Left lobe of liver (tissue), 2 donors: ENCODE measurements around the gene LAMC2. TPM values are rescaled to one million over a fixed set of nuclear protein-coding genes. Genes with fewer than 3 reads are reported as not detected.

ENCODE experiments used
- ATAC-seq: fragments of 200-7000 bp; cut with Tn5 transposase; one replicate; pipeline ENCODE4 v1.9.1; 2020; ENCODE audit warnings: mild to moderate bottlenecking, moderate library complexity
- DNase-seq: peaks from one replicate; pipeline ENCODE4 v3.0.0-alpha.2; 2020; ENCODE audit warnings: low spot score
- total RNA-seq: library from RNA; stranded (reverse); gene quantifications from one replicate; pipeline ENCODE4 v1.2.1, GENCODE V29; 2021
- donor health status: DM: no; HTN: no; CAD: no; lungs with moderate emphysema.
- donor health status: DM: no; HTN: yes; CAD: no.

Gene LAMC2
- total RNA-seq, 1 donor from 2014 or later: 0.30 TPM

DNA sequence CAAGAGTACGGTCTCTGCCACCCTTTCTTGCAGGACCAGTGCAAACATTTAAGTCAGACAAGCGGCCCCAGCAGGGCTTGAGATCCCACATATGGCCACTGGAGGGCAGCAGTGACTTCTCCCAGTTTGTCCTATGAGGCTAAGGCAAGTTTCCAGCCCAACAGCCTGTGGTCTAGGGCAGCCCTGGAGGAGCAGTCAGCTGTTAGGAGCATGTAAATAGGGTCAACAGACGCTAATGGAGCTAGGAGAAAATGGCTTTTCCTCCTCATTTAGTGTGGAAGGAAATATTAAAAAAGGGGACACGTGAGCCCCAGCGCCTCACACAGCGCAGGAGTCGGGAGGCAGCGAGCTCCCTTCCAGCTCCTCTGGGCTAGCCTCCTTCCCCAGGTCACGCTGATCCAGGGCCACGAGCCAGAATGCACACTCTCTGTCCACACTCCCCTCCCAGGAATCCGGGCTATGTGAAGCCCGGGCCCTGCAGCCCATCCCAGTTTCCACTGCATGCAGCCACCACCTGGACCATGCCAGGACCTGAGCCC, 95.6 kb downstream of the LAMC2 start:
- peak; percentile 86 for DNase-seq
- peak; percentile 98 for ATAC-seq

DNA sequence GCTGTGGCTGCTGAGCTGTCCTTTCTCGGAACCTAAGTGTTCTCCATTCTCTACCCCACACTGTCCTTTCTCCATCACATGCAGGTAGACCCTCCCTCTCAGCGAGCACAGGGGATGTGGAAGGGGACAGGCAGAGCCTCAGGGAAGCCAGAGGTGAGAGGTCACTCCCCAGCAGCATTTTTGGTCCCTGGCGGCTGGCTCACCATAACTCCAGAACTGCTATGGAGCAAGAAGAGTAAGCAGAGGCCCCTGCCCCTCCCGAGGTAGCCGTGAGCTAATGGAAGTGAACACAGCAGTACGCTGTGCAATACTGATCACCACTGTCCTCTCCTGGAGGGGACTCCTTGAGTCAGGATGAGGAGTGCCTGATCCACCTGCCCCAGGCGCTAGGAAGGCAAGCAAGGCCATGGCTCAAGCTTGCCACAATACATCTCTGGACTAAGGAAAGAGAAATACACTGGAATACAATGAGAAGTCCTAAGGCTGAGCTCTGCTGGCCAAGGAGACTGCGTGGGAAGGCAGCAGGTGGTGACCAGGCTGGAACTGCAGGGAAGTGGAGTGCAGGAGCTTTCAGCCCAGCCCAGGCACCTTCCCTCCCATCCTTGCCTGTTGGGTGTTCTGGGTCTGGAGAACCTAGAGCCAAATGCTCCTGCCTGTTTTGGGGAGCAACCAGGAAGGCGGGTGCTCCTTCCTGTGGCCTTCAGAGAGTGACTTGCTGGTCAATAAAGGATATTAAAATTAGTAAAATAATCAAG, 96.2 kb downstream of the LAMC2 start:
- DNase-seq (no peak), ATAC-seq (no peak)

DNA sequence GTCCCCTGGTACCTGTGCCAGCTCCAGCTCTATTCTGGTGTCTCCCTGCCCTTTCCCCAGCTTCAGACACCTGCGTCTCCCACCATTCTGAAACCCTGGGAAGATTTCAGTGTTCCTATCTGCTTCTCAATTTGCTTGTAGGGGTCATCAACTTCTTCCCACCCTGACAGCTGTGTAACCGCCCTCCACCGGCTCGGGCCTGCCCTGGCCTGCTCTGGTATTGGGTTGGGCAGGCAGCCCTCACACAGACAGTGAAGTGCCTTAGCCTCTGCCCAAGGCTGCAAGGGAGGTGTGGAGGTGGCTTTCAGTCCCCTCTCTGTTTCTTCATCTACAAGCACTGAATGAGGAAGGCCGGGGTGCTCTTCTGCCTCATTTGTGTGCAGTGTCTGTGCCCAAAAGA, 97.2 kb downstream of the LAMC2 start:
- no peak for ATAC-seq
- DNase-seq: no peak

DNA sequence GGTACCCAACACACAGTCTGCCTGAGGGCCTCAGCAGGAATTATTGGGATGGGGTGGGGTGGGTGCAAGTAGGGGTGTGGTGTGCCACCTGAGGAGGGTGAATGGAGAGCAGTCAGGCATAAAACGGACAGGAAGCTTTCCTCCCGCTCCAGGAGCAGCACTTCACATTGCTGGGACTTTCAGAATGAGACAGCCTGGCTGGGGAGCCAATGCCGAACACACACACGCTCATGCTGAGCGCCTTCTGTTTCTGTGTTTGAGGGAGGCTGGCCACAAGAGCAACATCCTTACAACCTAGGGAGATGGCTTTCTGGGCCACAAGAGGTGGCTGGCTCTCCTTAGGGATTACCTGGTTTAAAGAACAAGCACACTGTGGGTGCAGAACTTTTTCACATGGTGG, 98.0 kb downstream of the LAMC2 start:
- DNase-seq (no peak), ATAC-seq (no peak)

DNA sequence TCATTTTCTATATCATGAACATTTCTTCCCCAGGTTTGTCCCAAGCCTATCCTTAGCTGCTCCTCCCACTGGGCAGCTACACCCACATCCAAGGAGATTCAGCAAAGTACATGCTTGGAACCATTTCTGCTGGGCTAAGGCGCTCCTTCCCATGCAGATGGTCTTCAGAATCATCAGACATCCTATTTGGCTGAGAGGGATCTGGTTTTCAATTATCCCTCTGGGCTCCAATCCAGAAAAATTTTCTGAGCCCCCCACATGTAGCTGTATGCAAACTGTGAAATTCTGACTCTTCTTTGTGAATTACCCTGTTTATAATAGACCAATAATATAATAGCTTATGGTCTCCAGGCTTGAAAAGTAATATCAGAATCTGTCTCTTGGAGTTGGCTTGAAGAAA, 99.2 kb downstream of the LAMC2 start:
- no peak for DNase-seq
- ATAC-seq: no peak

DNA sequence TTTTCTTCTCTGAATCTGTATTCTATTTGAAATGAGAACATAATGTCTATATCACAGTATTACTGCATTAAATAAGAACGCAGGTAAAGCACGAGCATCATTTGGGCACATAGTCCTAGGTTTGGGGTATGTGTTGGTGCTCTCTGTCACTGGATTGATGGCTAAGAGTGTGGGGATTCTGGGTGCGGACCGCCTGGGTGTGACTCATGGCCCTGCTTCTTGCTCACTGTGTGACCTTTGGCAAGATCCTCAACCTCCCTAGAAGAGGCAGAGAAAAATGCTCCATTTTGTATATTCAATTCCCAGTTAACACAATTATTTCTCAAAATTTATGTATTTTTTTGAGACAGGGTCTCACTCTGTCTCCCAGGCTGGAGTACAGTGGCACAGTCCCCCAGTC, 99.7 kb downstream of the LAMC2 start:
- DNase-seq: no peak
- no peak for ATAC-seq

DNA sequence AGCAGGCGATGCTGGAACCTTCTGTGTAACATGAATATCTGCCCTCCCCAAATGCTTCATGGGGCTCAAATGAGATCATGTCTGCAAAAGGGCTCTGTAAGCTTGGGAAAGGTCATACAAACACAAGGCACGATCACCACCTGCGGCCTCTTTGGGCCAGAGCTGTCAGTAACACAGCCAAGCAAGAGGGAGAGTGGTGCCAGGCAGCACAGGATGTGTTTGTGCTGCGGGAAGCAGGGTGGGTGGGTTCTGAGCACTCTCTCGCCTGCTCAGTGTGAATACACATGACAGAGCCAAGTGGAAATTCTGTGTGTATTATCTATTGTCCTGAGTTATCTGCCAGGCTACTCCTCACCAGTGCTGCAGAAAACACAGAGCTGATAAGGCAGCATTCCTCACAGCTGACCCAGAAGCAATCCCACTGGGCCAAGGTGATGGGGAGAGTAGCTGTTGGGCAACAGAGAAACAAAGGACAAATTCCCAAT, 101.2 kb downstream of the LAMC2 start:
- ATAC-seq: no peak
- no peak for DNase-seq

DNA sequence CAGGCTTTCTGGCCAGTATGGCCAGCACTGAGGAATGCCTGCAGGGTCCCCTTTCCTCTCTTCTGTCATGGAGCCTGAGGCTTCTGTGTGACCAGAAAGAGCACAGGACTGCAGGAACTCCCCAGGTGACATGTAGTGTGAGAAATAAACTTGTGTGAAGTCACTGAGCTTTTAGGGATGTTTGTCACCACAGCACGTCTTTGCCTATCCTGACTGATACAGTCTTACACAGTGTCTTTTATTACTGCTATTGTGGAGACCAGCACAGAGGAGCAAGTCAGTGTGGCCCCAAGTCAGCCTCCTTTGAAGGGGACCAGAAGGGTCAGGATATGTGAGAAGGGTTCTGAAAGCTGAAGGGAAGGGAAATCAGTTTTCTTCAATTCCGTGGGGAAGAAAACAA, 102.5 kb downstream of the LAMC2 start:
- no peak for DNase-seq
- ATAC-seq: no peak

DNA sequence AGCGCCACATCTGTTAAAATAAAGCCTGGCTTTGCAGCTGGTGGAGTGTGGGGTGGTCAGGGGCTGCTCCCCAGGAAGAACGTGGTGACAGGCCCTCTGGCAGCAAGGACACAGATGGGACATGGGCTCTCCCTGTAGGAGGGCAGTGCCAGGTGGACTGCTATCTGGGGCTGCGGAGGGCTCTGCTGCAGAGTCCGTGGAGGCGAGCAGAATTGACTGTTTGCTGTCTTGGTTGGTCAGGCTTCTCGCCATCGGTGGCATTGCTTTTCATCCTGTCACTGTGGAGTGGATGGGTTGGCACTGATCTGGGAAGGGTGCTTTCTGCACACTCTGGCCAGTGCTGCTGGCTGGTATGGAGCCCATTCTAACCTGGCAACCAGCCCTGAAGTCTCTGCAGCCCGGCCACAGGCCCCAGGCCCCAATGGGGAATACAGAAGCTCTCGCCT, 103.0 kb downstream of the LAMC2 start:
- DNase-seq (no peak), ATAC-seq (no peak)

DNA sequence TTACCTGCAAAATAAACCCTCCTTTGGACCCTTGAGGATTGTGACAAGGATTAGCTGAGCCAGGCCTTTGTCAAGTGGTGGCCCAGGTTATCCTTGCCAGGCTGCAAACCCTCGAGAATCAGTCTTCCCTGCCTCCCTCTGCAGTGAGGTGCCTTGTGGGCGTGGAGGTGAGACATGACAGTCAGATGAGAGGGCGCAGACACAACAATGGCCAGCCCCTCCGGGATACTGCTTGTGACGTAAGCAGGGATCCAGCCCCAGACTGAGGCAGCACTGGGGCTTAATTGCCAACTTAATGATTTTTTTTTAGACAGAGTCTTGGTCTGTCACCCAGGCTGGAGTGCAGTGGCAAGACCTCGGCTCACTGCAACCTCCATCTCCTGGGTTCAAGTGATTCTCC, 104.6 kb downstream of the LAMC2 start:
- DNase-seq: no peak
- no peak for ATAC-seq

DNA sequence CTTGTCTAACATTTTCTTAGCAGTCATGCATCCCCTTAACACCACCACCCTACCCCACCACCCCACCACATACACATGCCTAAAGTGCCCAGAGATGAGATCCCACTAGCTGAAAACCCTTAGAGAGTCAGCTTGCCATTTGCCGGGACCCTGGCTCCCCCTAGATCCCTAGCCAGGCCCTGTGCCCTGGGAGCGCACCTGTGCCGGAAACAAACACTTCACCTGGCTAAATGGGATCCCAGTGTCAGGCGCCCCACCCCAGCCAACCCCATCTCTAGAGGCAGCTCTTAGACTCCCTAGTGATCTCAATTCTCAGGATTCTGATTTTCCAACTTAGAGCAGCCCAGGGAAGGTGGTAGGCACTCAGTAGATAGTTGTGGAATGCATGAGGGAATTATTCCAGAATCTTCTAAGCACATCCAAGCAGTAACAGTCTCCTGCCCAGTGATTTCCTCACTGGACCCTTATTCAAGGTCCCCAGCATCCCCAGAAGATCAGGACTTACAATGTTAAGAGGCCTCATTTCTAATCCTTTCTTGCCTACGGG, 105.2 kb downstream of the LAMC2 start:
- ATAC-seq (no peak), DNase-seq (no peak)

DNA sequence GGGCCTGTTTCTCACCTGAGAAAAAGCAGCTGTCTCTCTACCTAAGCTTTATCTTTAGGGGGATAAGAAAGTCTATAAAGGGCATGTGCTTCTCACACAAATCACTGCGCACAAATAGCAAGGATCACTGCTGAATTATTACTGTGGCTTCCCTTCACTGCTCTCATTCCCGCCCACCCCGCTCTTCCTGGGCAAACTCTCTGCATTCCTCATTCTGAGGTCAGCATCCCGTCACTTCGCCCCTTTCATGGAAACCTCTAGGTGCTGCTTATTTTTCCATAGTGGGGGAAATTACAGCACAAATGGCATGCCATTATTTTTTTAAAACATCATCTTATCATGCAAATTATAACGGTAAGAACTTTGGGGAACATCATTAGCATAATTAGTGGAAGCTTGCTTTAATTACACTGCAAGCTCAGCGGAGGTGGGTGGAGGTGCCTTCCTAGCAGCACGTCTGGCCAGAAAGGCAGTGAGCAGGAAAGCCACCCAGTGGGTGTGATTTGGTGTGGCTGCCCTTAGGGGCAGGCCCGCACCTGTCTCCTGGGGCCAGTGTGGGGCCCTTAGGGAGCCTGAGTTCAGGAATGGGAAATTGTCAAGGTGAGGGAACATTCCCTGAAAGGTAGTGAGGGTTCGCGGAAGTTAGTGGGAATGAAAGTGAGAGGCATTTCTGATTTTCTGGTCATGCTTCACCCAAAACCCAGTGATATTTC, 105.9 kb downstream of the LAMC2 start:
- ATAC-seq (no peak), DNase-seq (no peak)

DNA sequence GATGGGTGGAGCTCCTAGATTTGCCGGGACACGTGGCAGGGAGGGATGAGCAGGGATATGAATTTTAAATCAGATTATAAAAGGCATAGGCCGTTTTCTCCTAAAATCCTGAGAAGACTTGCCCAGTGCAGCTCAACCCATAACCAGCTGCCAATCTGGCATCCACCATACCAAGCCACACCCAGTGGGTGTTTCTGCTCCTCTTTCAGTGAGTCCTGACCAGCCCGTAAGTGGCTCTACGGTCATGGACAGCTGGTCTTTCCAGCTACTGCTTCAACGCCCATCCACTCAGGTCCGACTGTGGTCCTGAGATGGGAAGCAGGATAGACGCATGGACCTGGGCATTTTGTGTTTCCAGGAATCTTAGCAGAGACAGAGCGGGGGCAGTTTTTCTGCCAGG, 107.2 kb downstream of the LAMC2 start:
- DNase-seq (no peak), ATAC-seq (no peak)

DNA sequence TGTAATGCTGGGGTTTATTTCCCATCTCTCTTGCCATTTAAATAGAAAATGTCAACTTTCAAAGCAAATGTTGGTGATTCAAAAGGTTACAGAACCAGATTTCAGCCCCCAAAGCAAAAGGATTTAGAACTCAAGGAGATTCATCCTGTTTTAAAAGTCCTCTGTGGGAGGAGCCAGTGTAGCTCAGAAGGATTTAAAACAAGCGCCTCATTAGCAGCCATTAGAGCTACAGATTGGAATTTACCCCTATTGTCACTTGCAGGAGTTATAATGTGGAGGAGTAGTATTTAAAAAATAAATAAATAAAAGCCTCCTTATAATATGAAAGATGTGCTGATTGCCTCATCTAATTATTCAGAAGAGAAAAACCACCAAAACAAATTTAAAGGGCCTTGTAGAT, 107.8 kb downstream of the LAMC2 start:
- ATAC-seq: no peak
- no peak for DNase-seq

Other genes starting within 250 kb of the LAMC2 start
- gene SHCBP1L, start 233.1 kb upstream of the LAMC2 start, total RNA-seq: not detected
- 19.0 TPM for gene LAMC1, start 162.8 kb upstream of the LAMC2 start, total RNA-seq
- gene NMNAT2, start 232.1 kb downstream of the LAMC2 start, total RNA-seq: 0.03 TPM